GM03348 (cell line): ENCODE results near the gene DACT2.
"Not testable (repeated sequence)": the region's sequence is repeated elsewhere in the genome, so short reads cannot be mapped to it uniquely, and the experiment has no call there.

Source experiments
- DNase-seq: peaks from one replicate; pipeline ENCODE4 v3.0.0; 2012; ENCODE audit warnings: low spot score

The DACT2 gene

GRCh38 chr6:168319279-168320111, at the start of gene DACT2:
TSS of gene DACT2 (minus strand) at chr6:168319777. CDS start at chr6:168319633, 144 bp downstream.
- no peak for DNase-seq

- no peak for DNase-seq
These were observed 49.4 kb upstream of the DACT2 start for GRCh38 chr6:168368936-168369335.

GRCh38 chr6:168368066-168368820, 48.7 kb upstream of the DACT2 start:
- DNase-seq = no peak

GRCh38 chr6:168367285-168367751, 47.7 kb upstream of the DACT2 start:
- DNase-seq = no peak

GRCh38 chr6:168366473-168366872, 46.9 kb upstream of the DACT2 start:
- DNase-seq = no peak

GRCh38 chr6:168365422-168366165, 46.0 kb upstream of the DACT2 start:
- no peak for DNase-seq

GRCh38 chr6:168364793-168365421, 45.3 kb upstream of the DACT2 start:
- no peak for DNase-seq

- DNase-seq = no peak
These were observed 44.5 kb upstream of the DACT2 start for GRCh38 chr6:168363811-168364792.

GRCh38 chr6:168363302-168363701, 43.7 kb upstream of the DACT2 start:
- DNase-seq = no peak

- no peak for DNase-seq
These were observed 42.9 kb upstream of the DACT2 start for GRCh38 chr6:168362276-168362990.

GRCh38 chr6:168361766-168362165, 42.2 kb upstream of the DACT2 start:
- no peak for DNase-seq

- DNase-seq = no peak
These were observed 40.2 kb upstream of the DACT2 start for GRCh38 chr6:168359794-168360193.

GRCh38 chr6:168358842-168359420, 39.4 kb upstream of the DACT2 start:
- no peak for DNase-seq

GRCh38 chr6:168356872-168357271, 37.3 kb upstream of the DACT2 start:
- not testable (repeated sequence) for DNase-seq

GRCh38 chr6:168355716-168356522, 36.3 kb upstream of the DACT2 start:
- peak; percentile 45 for DNase-seq

- no peak for DNase-seq
These were observed 34.8 kb upstream of the DACT2 start for GRCh38 chr6:168354338-168354737.

- DNase-seq = no peak
These were observed 33.5 kb upstream of the DACT2 start for GRCh38 chr6:168353041-168353440.

GRCh38 chr6:168352096-168352495, 32.5 kb upstream of the DACT2 start:
- no peak for DNase-seq

GRCh38 chr6:168349718-168350210, 30.2 kb upstream of the DACT2 start:
- DNase-seq = no peak
